Endothelial cell of hepatic sinusoid (primary cell): ENCODE results near the gene F7.
"Not testable (repeated sequence)": the region's sequence is repeated elsewhere in the genome, so short reads cannot be mapped to it uniquely, and the experiment has no call there.

Source experiments
- in situ Hi-C: cut with HindIII; loops from 2 replicates; pipeline ENCODE4 v1.10.0; 2017; ENCODE audit warnings: low sequenced_read_pairs

Gene F7

DNA sequence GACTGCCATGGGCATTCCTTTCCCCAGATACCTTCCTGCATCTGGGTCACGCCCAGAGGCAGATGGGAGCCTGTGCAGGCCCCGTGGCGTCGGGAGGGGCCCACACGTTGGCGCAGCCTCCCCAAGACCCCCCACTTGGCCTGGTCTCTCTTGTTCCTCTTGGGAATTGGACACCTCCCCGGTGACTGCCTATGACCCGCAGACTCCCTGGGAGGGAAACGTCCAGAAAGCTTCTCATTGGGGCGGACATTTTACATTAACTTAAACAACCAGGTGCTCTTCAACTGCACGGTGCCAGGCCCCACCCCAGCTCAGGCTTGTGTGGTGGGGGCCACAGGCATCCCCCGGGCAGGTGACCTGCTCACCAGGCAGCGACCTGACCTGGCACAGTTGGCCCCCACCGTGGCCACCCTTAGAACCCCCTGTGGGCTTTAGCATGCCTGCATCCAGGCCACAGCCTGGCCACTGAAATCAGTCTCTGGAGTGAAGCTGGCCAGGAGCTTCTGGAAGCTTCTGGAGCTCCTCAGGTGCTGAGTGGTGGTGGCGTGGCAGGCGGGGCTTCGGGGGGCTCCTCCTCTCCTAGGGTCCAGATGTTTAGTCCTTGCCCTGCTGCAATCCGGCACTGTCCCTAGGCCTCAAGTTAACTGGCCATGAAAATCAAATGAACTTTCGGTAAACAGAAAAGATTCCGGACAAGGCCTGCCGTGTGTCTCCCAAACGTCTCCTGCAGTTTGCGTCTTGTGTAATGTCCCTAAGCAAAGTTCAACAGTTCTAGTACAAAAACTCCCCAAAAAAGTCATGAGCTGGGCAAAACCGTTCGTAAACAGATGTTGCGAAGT lies 44.3 kb downstream of the F7 start:
- in situ Hi-C loops, result no loop called here

DNA sequence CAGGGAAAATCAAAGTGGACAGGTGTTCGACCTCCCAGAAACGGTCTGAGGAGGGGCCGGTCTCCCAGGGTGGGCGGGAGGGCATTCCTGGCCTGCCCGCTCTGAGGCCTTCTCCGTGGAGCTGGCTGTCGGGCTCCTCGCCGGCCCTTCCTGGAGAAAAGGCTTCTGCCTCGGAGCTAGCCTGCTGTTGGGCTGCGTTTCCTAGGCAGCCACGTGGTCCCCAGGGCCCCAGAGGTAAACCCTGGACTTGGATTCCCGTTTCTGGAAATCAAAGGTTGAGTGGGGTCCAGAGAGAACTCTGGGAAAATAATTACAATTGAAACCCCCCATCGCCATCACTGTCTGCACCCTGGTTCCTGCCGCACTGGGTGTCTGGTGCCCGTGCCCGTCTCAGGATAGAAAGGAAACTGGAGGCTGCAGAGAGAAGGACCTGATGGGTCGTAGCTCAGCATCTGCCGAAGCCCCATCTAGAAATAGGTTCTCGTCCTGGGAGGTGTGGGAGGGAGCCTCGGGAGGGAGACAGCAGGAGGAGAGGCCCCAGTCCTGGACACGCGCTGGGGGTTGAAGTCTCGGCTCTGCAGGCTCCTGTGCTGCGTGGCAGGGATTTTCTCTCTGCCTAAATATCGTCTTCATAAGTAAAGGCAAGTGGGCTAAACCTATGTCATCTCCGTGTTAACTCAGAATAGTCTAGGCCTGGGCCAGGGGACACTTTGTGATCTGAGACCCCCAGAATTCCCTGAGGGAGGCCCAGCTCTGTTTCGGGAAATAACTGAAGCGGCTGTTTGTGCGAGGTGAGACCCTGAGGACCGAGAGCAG lies 45.2 kb downstream of the F7 start:
- in situ Hi-C loops, result no loop called here

DNA sequence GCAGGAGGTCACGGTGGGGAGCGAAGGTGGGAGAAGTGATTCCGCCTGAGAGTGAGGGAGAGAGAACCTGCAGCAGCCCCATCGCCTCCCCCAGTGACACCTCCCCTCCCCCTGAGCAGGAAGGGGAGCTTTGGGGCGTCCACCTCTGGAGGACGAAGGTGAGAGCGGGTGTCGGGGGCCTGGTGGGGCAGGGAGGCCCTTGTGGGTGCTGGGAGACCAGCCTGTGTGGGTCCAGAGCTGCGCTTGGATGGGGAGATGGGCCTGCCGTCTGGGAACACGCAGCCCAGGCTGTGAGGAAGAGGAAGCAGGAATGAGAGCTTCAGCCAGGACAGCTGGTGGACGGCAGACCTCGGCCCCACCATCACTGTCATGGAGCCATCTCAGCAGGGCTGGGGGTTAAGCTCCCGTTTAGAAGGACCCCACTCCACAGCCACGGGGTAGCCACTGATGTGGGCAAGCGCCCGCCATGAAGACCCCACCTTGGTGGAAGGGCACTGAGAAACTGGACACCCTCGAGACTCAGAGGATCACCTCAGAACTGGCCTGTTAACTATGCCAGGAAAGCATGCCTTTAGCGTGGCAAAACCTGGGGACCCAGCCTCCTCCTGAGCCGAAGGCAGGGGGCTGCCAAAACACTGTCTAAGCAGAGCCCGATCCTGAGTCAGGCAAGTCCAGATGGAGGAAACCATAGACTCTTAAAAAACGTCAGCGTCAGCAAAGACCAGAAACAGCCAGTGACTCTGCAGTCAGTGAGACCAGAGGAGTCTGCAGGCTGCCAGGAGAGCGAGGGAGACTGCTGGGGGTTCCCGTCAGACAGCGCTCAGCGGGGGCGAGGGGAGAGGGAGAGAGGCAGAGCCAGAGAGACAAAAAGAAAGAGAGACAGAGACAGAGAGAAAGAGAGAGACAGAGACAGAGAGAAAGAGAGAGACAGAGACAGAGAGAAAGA lies 46.4 kb downstream of the F7 start:
- in situ Hi-C loops, result no loop called here

DNA sequence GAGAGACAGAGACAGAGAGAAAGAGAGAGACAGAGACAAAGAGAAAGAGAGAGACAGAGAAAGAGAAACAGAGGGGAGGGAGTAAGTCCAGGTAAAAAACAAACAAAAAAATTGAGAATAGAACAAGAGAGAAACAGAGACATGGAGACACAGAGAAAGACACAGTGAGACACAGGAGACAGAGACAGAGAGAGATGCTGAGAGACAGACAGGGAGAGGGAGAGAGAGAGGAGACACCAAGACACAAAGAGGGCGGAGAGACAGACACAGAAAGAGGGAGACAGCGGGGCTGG lies 47.0 kb downstream of the F7 start:
- in situ Hi-C loops, result no loop called here

DNA sequence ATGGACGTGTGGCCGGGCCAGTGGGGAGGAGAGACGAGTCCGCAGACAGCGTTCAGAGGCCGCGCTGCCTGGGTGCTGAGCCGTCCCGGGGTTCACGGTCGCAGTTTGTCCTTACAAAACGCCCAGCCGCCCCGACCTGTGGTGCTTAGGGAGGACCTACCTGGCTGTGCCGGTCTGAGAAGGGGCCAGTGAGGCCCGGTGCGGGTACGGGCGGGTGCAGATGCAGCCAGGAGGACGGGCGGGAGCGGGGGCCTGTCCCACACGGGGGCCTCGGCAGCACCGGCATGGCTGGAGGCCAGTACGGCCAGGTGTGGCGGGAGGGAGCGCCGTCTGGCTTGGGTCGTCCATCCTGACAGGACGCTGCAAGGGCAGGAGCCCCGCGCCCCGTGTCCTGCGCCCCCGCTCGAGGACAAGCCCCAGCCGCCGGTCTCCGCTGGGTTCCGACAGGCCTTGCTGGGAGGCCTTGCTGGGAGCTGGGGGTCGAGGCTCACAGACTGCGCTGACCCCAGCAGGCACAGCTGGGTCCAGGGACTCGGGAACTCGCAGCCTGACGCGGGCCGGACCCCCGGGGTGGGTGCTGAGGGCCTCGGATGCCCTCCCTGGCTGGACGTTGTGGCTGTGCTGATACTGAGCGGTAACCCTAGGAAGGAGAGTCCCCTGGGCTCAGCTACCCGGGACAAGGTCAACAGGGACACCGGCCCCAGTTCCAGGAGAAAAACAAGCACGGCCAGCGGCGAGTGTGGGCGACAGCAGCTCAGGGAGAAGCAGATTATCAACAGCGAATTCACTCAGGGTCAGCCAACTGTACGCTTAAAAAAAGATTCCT lies 47.6 kb downstream of the F7 start:
- in situ Hi-C loops, result no loop called here

DNA sequence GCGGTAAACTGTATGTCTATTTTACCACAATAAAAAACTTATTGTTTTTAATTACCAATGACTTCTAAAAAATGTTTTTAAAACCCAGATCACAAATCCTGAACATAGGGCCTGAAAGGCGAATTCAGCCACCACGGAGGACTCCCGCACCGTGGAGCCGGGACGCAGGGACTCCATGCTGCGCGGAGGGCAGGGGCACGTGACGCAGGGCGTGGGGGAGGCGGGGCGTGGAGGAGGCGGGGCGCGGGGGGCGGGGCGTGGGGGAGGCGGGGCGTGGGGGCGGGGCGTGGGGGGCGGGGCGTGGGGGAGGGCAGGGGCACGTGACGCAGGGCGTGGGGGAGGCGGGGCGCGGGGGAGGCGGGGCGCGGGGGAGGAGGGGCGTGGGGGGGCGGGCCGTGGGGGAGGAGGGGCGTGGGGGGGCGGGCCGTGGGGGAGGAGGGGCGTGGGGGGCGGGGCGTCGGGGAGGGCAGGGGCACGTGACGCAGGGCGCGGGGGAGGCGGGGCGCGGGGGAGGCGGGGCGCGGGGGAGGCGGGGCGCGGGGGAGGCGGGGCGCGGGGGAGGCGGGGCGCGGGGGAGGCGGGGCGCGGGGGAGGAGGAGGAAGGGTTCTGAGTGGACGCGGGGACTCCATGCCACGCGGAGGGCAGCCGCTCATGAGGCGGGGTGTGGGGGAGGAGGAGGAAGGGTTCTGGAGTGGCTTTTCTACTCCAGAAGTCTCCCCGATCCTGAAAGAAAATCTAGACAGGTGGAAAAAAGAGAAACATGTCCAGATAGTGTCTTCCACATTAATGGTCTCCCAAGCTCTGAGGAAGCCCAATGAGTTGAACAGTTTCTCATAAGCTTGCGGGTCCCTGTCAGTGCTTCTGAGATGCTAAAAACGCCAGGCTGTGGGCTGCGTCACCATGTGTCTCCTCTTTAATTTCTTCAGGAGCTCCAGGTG lies 48.5 kb downstream of the F7 start:
- in situ Hi-C loops, result no loop called here

DNA sequence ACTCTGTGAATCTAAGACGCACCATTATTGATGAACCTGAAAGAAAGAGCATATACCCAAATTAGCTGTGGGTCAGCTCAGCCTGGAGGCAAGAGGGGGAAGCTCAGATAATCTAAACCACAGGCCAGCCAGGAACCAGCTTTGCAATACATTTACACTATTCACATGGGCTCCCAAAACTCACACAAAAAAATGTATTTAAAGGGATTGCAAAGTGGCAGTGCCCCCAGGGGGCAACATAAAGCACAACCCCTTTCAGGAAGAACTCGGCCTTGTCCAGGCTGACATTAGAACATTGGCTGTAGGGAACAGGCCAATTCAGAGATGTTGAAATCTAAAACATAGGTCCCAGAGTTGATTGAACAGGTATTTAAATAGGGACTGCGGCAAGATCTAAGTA lies 49.6 kb downstream of the F7 start:
- in situ Hi-C loops, result no loop called here

DNA sequence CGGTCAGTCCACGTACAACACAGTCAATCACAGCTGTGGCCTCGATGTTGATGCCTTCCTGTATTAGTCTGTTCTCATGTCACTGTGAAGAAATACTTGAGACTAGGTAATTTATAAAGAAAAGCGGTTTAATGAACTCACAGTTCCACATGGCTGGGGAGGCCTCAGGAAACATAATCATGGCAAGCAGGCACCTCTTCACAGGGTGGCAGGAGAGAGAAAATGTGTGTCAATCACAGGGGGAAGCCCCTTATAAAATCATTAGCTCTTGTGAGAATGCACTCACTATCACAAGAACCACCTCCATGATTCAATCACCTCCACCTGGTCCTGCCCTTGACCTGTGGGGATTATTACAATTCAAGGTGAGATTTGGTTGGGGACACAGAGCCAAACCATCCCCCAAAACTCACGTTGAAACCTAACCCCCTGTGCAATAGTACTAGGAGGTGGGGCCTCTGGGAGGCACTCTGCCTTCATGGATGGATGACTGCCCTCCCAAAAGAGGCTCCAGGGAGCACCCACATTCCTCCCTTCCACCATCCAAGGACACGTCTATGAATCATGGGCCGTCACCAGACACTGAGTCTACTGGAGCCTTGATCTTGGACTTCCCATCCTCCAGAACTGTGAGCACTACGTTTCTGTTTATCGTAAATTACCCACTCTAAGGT lies 50.5 kb downstream of the F7 start:
- in situ Hi-C loops, result no loop called here

DNA sequence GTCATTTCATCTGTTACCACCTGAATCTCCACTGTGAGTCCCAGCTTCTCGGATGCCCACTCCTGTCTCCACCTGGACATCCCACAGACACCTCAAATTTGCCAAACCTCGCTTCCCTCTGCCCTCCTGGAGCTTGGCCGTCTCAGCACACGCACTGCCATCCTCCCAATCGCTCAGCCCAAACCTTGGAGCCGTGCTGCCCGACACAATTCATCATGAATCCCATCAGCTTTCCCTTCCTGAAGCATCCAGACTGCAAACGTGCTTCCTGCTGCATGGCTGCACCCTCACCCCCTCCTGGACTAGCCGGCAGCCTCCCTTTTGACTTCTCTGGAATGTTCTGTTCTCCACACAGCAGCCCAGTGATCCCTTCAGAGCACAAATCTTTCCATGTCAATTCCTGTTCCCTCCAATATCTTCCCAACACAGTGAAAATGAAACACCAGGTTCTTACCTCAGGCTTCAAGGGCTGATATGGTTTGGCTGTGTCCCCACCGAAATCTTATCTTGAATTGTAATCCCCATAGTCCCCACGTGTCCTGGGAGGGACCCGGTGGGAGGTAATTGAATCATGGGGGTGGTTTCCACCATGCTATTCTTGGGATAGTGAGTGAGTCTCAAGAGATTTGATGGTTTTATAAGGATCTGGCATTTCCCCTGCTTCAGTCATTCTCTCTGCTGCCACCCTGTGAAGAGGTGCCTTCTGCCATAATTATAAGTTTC lies 51.8 kb downstream of the F7 start:
- in situ Hi-C loops, result no loop called here

DNA sequence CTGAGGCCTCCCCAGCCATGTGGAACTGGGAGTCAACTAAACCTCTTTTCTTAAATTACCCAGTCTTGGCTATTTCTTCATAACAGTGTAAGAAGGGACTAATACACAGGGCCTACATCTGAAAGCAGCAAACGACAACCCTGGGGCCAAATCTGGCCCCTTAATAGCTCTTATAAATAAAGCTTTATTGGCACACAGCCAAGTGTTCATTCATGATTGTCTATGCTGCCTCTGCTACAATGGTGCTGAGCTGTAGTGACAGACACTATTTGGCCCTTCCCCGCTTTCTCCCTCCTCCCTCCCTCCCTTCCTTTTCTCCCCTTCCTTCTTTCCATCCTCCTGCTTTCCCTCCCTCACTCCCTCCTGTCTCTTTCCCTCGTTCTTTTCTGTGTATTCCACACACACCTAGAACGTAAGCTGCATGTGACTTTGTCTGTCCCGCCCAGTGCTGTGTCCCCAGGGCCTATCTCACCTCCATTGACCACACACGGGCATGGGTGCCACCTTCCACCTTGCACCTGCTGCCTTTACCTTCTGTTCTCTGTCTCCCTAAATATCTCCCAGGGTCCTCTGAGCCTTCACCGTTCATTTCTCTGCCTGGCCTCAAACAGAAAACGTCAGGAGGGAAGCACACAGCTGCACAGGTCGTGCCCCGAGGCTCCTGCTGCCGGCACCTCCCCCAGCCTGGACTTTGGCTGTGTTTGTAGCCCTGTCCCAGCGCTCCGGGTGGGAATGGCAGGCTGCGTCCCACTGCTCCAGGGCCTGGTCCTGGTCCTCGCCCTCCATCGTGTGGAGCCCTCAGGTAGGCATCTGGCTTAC lies 52.5 kb downstream of the F7 start, which contains the start of gene PROZ:
PROZ (plus strand) TSS at position 720 of the 819 bp plus-strand sequence; CDS start at position 733, 13 bp downstream.
- in situ Hi-C loops, result no loop called here

DNA sequence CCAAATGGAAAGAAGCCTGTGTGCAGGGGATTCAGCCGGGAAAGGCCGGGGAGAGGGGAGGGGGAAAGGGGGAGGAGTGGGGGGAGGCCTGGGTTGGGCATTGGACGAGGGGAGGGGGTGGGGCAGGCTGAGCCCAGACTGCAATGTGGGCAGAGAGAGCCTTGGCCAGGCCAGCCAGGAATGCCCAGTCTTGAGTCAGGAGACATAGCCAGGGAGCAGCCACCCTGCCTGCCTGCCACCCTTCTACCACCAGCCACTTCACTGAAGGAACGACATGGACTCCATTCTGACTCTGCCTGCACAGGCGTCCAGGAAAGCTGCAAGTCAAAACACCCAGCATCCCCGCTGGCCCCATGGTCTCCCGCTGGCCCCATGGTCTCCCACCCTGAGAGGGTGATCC lies 53.4 kb downstream of the F7 start:
- in situ Hi-C loops, result no loop called here

DNA sequence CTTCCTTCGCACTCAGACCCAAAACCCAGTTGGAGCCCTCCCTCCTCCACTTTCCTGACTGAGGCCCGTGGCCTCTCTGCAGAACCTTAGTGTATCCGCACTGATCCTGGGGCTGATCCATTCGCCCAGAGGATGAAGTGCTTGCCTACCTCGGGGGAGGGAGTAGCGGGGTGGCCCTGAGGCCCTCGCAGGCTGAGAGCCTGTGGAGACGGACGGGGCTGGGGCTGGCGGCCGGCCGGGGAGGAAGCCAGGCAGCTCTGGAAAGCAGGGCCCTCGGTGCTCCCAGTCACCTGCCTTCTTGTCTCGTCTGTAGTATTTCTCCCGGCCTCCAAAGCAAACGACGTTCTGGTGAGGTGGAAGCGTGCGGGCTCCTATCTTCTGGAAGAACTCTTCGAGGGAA lies 54.1 kb downstream of the F7 start:
- in situ Hi-C loops, result no loop called here

DNA sequence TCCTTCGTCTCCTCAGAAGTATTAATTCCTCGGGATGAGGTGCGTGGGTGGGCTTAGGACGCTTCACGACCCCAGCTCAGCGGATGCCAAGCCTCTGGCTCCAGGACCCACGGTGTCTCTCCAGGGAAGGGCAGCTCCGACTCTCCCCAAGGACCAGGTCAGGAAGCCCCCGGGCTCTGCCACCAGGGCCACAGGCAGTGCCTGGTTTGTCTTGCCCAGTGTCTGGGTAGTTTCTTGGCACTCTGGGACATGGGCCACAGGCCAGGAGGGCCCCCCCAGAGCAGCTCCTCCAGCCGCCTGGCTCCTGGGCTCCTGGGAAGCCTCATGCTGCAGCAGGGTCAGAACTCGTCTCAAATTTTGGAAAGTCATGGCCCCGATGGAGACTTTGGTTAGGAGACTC lies 55.4 kb downstream of the F7 start:
- in situ Hi-C loops, result no loop called here

DNA sequence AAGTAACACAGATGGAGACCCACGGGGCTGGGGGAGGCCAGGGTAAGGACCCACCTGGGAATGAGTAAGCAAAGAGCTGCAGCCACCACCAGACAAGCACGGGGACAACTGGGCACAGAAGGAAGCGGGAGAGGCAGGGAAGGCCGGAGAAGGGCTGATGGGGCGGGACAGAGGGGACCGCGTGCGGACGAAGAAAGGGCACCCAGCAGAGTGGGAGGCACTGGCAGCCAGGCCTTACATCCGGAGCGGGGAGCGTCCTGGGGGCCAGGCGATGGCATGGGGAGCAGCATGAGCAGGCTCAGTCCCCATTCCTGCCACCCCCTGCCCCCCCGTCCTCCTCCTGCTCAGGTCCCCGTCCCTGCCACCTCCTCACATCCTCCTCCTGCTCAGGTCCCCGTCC lies 55.8 kb downstream of the F7 start:
- in situ Hi-C loops, result no loop called here

DNA sequence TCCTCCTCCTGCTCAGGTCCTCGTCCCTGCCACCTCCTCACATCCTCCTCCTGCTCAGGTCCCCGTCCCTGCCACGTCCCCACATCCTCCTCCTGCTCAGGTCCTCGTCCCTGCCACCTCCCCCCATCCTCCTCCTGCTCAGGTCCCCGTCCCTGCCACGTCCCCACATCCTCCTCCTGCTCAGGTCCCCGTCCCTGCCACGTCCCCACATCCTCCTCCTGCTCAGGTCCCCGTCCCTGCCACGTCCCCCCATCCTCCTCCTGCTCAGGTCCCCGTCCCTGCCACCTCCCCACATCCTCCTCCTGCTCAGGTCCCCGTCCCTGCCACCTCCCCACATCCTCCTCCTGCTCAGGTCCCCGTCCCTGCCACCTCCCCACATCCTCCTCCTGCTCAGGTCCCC lies 56.4 kb downstream of the F7 start:
- in situ Hi-C loops, result not testable (repeated sequence)

DNA sequence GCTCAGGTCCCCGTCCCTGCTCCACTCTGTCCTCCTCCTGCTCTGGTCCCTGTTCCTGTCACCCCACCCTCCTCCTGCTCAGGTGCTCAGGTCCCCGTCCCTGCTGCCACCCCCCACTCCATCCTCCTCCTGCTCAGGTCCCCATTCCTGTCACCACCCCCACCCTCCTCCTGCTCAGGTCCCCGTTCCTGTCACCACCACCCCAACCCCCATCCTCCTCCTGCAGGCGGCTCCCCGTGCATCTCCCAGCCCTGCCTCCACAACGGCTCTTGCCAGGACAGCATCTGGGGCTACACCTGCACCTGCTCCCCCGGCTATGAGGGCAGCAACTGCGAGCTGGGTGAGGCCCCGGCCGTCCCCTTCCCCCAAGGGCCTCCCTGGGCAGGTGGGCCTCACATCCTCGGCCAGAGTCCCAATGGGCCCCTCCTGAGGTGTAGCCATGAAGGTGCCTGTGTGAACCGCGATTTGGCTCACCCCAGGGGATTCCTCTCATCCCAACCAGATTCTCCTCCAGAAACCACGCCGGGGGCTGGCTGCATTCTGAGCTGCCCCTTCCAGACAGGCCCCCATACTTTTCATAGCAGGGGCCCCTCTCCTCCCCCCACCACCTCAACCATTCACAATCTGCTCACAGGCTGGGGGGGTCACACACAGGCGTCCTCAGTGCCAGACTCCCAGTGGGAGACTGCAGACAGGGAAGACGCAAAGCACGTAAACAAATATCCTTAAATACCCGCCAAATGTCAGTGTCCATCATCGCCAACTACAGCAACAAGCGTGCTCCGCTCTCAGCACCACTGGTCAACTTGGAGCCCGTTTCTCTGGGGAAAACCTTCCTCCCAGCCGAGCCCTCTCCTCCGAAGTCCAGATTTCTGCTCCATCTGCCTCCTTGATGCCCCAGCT lies 57.4 kb downstream of the F7 start:
- in situ Hi-C loops, result no loop called here
